ENCODE data around the gene TM9SF4. TPM values are rescaled to one million over a fixed set of nuclear protein-coding genes. Genes with fewer than 3 reads are reported as not detected.

TM9SF4 gene
- total RNA-seq, 1 donor = 41.1 TPM

GRCh38 chr20:32077190-32077589, 32.3 kb upstream of the TM9SF4 start:
- no peak for TF ChIP-seq CTCF (IDR thresholded peaks at IDR 0.05; ENCODE audit: insufficient read depth, low read length)
- H3K4me3 ChIP-seq (ENCODE audit: low read depth, low read length) = no peak overlapping the region
- no peak for DNase-seq (ENCODE audit: low read depth)

GRCh38 chr20:32078322-32078721, 31.2 kb upstream of the TM9SF4 start:
- no peak overlapping the region for H3K4me3 ChIP-seq (ENCODE audit: low read depth, low read length)
- DNase-seq (ENCODE audit: low read depth) = no peak
- TF ChIP-seq CTCF (IDR thresholded peaks at IDR 0.05; ENCODE audit: insufficient read depth, low read length) = no peak

DNA sequence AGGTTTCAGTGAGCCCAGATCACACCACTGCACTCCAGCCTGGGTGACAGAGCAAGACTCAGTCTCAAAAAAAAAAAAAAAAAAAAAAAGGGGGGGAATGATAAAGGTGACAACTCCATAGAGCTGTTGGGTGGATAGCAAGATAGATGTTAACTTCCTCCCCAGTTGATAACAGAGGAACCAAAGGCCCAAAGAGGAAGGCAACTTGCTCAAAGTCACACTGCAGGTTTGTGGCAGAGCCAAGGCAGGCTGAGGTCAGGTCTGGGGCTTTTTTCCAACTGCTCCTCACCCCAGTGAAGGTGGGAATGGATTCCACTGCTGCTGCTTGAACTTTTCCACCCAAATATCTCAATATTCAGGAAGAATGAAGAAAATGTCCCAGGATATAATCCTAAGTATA, 30.7 kb upstream of the TM9SF4 start:
- TF ChIP-seq CTCF (IDR thresholded peaks at IDR 0.05; ENCODE audit: insufficient read depth, low read length) = no peak
- no peak for DNase-seq (ENCODE audit: low read depth)
- no peak overlapping the region for H3K4me3 ChIP-seq (ENCODE audit: low read depth, low read length)

GRCh38 chr20:32079655-32080109, 29.8 kb upstream of the TM9SF4 start:
- DNase-seq (ENCODE audit: low read depth) = no peak
- H3K4me3 ChIP-seq (ENCODE audit: low read depth, low read length) = no peak overlapping the region
- no peak for TF ChIP-seq CTCF (IDR thresholded peaks at IDR 0.05; ENCODE audit: insufficient read depth, low read length)

GRCh38 chr20:32080783-32081182, 28.7 kb upstream of the TM9SF4 start:
- TF ChIP-seq CTCF (IDR thresholded peaks at IDR 0.05; ENCODE audit: insufficient read depth, low read length) = no peak

GRCh38 chr20:32083469-32083868, 26.0 kb upstream of the TM9SF4 start:
- DNase-seq (ENCODE audit: low read depth) = no peak
- no peak for TF ChIP-seq CTCF (IDR thresholded peaks at IDR 0.05; ENCODE audit: insufficient read depth, low read length)
- H3K4me3 ChIP-seq (ENCODE audit: low read depth, low read length) = no peak overlapping the region

More at GRCh38 chr20:32080783-32081182, 28.7 kb upstream of the TM9SF4 start:
- H3K4me3 ChIP-seq (ENCODE audit: low read depth, low read length) = no peak overlapping the region
- no peak for DNase-seq (ENCODE audit: low read depth)

DNA sequence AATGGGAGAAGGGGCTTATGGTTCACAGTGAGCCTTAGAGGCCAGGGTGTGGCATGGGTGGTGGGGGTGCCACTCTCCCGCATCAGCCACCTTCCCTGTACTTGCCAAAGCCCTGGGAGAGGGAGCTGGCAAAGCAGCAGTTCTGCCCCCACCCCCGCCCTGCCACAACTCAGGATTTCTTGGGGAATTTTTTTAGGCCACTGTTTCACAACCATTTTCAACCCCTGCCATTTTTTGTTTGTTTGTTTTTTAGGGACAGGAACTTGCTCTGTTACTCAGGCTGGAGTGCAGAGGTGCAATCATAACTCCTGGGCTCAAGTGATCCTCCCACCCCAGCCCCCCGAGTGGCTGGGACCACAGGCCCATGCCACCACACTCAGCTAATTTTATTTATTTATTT, 22.4 kb upstream of the TM9SF4 start:
- TF ChIP-seq CTCF (IDR thresholded peaks at IDR 0.05; ENCODE audit: insufficient read depth, low read length) = no peak
- H3K4me3 ChIP-seq (ENCODE audit: low read depth, low read length) = no peak overlapping the region
- no peak for DNase-seq (ENCODE audit: low read depth)

Measured in fibroblast of the aortic adventitia (primary cell).